Vagina (tissue), 2 donors: Measurements from ENCODE around the gene CARM1. TPM values are rescaled to one million over a fixed set of nuclear protein-coding genes. Genes with fewer than 3 reads are reported as not detected.

Experiments used
- DNase-seq, 2 donors: peaks; one replicate each; pipeline ENCODE4 v3.0.0-alpha.2; 2017; ENCODE audit errors: extremely low spot score in 2 of 2
- H3K27ac ChIP-seq: fragments of 200-600 bp; sonication (generic); one replicate; pipeline ENCODE4 v1.5.1; 2019
- H3K27me3 ChIP-seq: fragments of 200-600 bp; sonication (generic); one replicate; pipeline ENCODE4 v1.5.1; 2019
- H3K36me3 ChIP-seq, 2 donors: fragments of 200-600 bp; sonication (generic); one replicate each; pipeline ENCODE4 v1.5.1; 2017 to 2019
- H3K4me1 ChIP-seq: fragments of 200-600 bp; sonication (generic); one replicate; pipeline ENCODE4 v1.5.1; 2019
- H3K4me3 ChIP-seq, 2 donors: fragments of 200-600 bp; sonication (generic); 1 replicate in 1 of 2; 2 replicates in 1 of 2; pipeline ENCODE4 v1.5.1; 2016 to 2019
- H3K9me3 ChIP-seq: fragments of 200-600 bp; sonication (generic); one replicate; pipeline ENCODE4 v1.5.1; 2019
- POLR2A ChIP-seq, 2 donors: fragments of 450-650 bp; IDR thresholded peaks; one replicate each; pipeline ENCODE4 v1.6.1; 2017; ENCODE audit warnings: antibody characterized with exemption in 2 of 2, mild to moderate bottlenecking in 2 of 2, moderate library complexity in 2 of 2
- POLR2AphosphoS5 ChIP-seq, 2 donors: sonication (generic); formaldehyde crosslinking; IDR thresholded peaks; one replicate each; pipeline ENCODE4 v1.9.0; 2017; ENCODE audit warnings: antibody characterized with exemption in 2 of 2, mild to moderate bottlenecking in 2 of 2, low read depth in 1 of 2; ENCODE audit not compliant: insufficient read depth in 1 of 2
- intact Hi-C: fragments of 100-400 bp; cut with DNase I; formaldehyde crosslinking; loops from one replicate; pipeline ENCODE4 v1.15.1; 2023
- total RNA-seq: library from RNA; depleted of rRNA; stranded (reverse); fragments of >200 nt; gene quantifications from one replicate; pipeline ENCODE4 v1.2.3, GENCODE V29; 2016
- TF ChIP-seq, protein P1 (sequence below), 3 experiments: fragments of 450-650 bp in 2 of 3; fragments of 200-600 bp in 1 of 3; sonication (generic) in 1 of 3; IDR thresholded peaks; one replicate each; pipeline ENCODE4 v1.5.1; 2017 to 2019; ENCODE audit warnings: antibody characterized with exemption in 3 of 3, mild to moderate bottlenecking in 2 of 3, moderate library complexity in 2 of 3

CARM1 gene
- total RNA-seq, 1 donor from 2014 or later: 28.2 TPM

DNA sequence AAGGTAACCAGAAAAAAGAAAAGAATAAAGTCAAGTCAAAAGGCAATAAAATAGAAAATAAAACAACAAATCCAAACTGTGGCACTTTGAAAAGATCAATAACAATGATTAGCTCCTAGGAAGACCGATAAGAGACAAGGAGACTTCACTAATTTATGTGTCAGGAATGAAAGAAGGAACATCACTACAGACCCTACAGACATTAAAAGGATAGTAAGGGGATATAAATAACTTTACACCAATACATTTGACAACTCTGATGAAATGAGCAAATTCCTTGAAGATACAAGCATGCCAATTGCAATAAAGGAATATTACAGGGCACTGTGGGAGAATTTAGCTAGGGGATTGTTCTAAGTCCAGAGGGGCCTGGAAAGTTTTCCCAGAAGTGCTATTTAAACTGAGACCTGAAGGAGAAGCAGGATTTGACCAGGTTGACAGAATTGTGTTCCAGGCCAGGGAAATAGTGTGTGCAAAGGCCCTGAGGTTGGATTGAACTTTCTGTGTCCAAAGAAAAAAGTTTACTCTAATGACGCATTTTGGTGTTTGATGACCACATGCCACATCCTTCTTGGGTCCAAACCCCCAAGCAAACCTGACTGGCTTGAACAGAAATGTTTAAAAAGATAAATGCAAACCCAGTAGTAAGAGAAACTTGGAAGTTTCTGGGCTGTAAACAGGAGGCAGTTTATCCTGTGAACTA, 24.7 kb upstream of the CARM1 start:
- H3K4me3 ChIP-seq: no peak overlapping the region

DNA sequence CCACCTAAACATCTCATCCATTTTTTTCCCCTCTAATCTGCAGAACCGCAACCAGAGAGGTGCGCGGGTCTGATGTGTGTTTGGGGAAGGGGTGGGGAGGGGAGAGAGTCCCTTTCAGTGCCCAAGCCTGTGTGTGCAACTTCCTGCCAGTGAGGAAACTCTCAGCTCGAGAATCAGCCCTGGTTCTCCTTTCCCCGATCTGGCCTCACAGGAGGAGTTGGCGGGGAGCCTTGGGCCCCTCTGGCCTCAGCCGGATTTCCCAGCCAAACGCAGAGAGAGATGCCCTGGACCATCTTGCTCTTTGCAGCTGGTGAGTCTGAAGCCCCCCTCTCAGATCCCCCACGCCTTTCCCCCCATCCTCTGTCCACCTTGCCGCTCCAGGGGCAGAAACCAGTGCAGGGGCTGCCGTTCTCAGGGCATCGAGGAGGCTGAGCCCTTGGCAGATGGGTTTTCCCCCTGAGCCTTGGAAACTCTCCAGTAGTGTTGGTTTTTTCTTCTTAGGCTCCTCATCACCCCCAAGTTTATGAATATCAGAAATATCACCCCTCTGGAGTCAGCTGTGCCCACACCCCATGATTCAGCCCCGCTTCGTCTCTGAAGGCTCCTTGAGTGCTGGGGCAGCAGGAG, 23.0 kb upstream of the CARM1 start, which contains the start of gene C19orf38:
Gene C19orf38, plus strand, starts transcription at position 186 of the 627 bp plus-strand sequence. Its CDS starts 94 bp downstream, at position 280.
- H3K27ac ChIP-seq: no peak within 1 kb of the TSS
- no peaks in the 10 kb centered on the region for H3K9me3 ChIP-seq
- H3K4me3 ChIP-seq: peak within 1 kb of the TSS in 1 of 2 donors; percentile 16
- H3K4me1 ChIP-seq: no peaks in the 10 kb centered on the region
- TF ChIP-seq, protein P1, sequence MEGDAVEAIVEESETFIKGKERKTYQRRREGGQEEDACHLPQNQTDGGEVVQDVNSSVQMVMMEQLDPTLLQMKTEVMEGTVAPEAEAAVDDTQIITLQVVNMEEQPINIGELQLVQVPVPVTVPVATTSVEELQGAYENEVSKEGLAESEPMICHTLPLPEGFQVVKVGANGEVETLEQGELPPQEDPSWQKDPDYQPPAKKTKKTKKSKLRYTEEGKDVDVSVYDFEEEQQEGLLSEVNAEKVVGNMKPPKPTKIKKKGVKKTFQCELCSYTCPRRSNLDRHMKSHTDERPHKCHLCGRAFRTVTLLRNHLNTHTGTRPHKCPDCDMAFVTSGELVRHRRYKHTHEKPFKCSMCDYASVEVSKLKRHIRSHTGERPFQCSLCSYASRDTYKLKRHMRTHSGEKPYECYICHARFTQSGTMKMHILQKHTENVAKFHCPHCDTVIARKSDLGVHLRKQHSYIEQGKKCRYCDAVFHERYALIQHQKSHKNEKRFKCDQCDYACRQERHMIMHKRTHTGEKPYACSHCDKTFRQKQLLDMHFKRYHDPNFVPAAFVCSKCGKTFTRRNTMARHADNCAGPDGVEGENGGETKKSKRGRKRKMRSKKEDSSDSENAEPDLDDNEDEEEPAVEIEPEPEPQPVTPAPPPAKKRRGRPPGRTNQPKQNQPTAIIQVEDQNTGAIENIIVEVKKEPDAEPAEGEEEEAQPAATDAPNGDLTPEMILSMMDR (IDR thresholded peaks at IDR 0.05): no peak
- TF ChIP-seq POLR2AphosphoS5 (IDR thresholded peaks at IDR 0.05; ENCODE audit: insufficient read depth in 1 of 2, low read depth in 1 of 2) (no peak), POLR2A (IDR thresholded peaks at IDR 0.05) (no peak)
- intact Hi-C loops: no loop called here
- no peak for DNase-seq
- H3K36me3 ChIP-seq: no peaks in the 10 kb centered on the region
- no peaks in the 10 kb centered on the region for H3K27me3 ChIP-seq

More for the DNA sequence above, 24.7 kb upstream of the CARM1 start:
- Histone ChIP-seq H3K27ac (no peak overlapping the region), H3K27me3 (no peaks in the 10 kb centered on the region), H3K9me3 (no peaks in the 10 kb centered on the region), H3K4me1 (no peaks in the 10 kb centered on the region), H3K36me3 (no peaks in the 10 kb centered on the region)
- TF ChIP-seq POLR2AphosphoS5 (IDR thresholded peaks at IDR 0.05; ENCODE audit: insufficient read depth in 1 of 2, low read depth in 1 of 2) (no peak), POLR2A (IDR thresholded peaks at IDR 0.05) (no peak)
- TF ChIP-seq, protein P1 (IDR thresholded peaks at IDR 0.05): no peak
- intact Hi-C loops: no loop called here
- DNase-seq: no peak

DNA sequence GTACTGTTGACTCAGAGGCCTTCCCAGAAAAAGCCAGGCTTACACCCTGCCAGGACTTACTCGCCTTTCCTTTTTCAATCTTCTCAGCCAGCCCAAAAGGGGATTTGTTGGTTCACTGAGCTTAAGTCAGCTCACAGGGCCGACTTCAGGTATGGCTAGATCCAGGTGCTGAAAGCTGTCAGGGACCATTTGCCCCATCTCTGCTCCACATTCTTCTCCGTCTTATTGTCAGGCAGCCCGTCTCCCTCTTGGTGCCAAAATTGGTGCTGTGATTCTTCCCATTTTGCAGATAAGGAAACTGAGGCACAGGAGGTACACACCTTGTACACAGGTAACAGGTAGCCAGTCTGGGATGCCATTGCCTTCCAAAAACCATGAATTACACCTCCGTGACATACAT, 20.7 kb upstream of the CARM1 start:
- Histone ChIP-seq H3K27me3 (no peaks in the 10 kb centered on the region), H3K36me3 (no peaks in the 10 kb centered on the region), H3K4me3 (no peak overlapping the region), H3K27ac (no peak overlapping the region), H3K4me1 (no peaks in the 10 kb centered on the region), H3K9me3 (no peaks in the 10 kb centered on the region)
- intact Hi-C loops: no loop called here
- no peak for DNase-seq
- TF ChIP-seq POLR2A (IDR thresholded peaks at IDR 0.05): no peak
- TF ChIP-seq, protein P1 (IDR thresholded peaks at IDR 0.05): no peak
- no peak for TF ChIP-seq POLR2AphosphoS5 (IDR thresholded peaks at IDR 0.05; ENCODE audit: insufficient read depth in 1 of 2, low read depth in 1 of 2)

DNA sequence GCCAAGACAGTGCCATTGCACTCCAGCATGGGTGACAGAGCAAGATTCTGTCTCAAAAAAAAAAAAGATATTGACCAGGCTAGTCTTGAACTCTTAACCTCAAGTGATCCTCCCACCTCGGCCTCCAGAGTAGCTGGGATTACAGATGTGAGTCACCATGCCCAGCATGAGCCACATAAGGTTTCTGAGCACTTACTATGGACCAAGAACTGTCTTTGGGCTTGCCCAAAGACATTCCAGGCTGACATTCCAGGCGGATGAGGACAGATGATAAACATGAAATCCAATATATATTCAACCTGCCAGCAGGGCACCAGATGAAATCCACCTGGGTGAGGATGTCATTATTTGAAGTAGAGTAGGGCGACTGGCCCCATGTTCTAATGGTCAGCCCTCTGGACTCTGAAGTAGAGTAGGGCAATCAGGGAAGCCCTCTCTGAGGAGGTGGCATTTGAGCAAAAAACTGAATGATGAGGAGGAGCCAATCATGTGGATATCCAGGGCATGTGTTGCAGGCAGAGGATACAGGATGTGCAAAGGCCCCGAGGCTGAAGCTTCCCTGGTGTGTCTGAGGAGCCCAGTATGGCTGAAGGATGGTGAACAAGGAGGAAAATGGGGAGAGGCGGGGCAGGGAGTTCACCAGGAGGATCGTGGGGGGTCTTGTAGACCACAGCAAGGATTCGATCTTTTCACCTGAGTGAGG, 19.1 kb upstream of the CARM1 start:
- no peaks in the 10 kb centered on the region for H3K9me3 ChIP-seq
- H3K4me1 ChIP-seq: no peaks in the 10 kb centered on the region
- H3K27me3 ChIP-seq: no peaks in the 10 kb centered on the region
- DNase-seq: no peak
- H3K36me3 ChIP-seq: no peaks in the 10 kb centered on the region
- H3K27ac ChIP-seq: no peak overlapping the region
- intact Hi-C loops: no loop called here
- TF ChIP-seq, protein P1 (IDR thresholded peaks at IDR 0.05): no peak
- TF ChIP-seq POLR2AphosphoS5 (IDR thresholded peaks at IDR 0.05; ENCODE audit: insufficient read depth in 1 of 2, low read depth in 1 of 2) (no peak), POLR2A (IDR thresholded peaks at IDR 0.05) (no peak)
- no peak overlapping the region for H3K4me3 ChIP-seq
